A549 (cell line): Measurements from ENCODE around the gene KRT16. TPM values are rescaled to one million over a fixed set of nuclear protein-coding genes. Genes with fewer than 3 reads are reported as not detected.
"Not testable (repeated sequence)": the region's sequence is repeated elsewhere in the genome, so short reads cannot be mapped to it uniquely, and the experiment has no call there.

Source experiments
- ATAC-seq, 2 experiments: fragments of 200-7000 bp in 1 of 2; fragments of >200 bp in 1 of 2; cut with Nextera tagmentation in 1 of 2; cut with Tn5 transposase in 1 of 2; 3 replicates each; pipeline versions ENCODE4 v1.8.0 to v1.9.1; 2018 to 2020; ENCODE audit warnings: mild to moderate bottlenecking in 1 of 2, moderate library complexity in 1 of 2
- CTCF ChIA-PET: fragments of 300-600 bp; sonication (Branson Sonifier 250); formaldehyde crosslinking; extraction: SDS; loops from one replicate; lab custom pipeline; 2021; ENCODE audit warnings: antibody characterized with exemption, inconsistent platforms; lab: Yijun Ruan, JAX
- POLR2A ChIA-PET: fragments of 350-600 bp; formaldehyde crosslinking; extraction: SDS; loops from one replicate; lab custom pipeline; 2021; ENCODE audit warnings: antibody characterized with exemption, inconsistent platforms; lab: Yijun Ruan, JAX
- DNase-seq, 2 experiments: peaks; one replicate each; pipeline versions ENCODE4 v3.0.0 to v3.0.0-alpha.2; 2011 to 2016; ENCODE audit warnings: low read depth in 1 of 2, low spot score in 1 of 2
- FAIRE-seq: peaks from 2 replicates; lab custom pipeline; 2011; peaks lifted over from hg19 to GRCh38; lab: Jason Lieb, UNC
- H3K27ac ChIP-seq, 2 experiments: fragments of >200 bp; sonication (Bioruptor Twin); formaldehyde crosslinking; 3 replicates each; pipeline ENCODE4 v1.5.1; 2016 to 2017
- H3K4me1 ChIP-seq: fragments of >200 bp; sonication (Bioruptor Twin); formaldehyde crosslinking; 3 replicates; pipeline ENCODE4 v1.6.1; 2016
- H3K4me2 ChIP-seq: fragments of >200 bp; sonication (Bioruptor Twin); formaldehyde crosslinking; 3 replicates; pipeline ENCODE4 v1.6.1; 2016
- H3K4me3 ChIP-seq: fragments of >200 bp; sonication (Bioruptor Twin); formaldehyde crosslinking; 3 replicates; pipeline ENCODE4 v1.5.1; 2016
- H3K9me3 ChIP-seq: fragments of >200 bp; sonication (Bioruptor Twin); formaldehyde crosslinking; 3 replicates; pipeline ENCODE4 v1.6.1; 2016
- CEBPB ChIP-seq, 2 experiments: fragments of >200 bp in 1 of 2; sonication (Bioruptor Twin) in 1 of 2; formaldehyde crosslinking in 1 of 2; IDR thresholded peaks; 2 replicates each; pipeline ENCODE4 v1.6.1; 2012 to 2016
- CHD2 ChIP-seq: fragments of 150-350 bp; IDR thresholded peaks from 2 replicates; pipeline ENCODE4 v1.6.1; 2014; ENCODE audit warnings: low read length; ENCODE audit not compliant: partially characterized antibody
- CHD4 ChIP-seq: fragments of 200-600 bp; sonication (generic); IDR thresholded peaks from 2 replicates; pipeline ENCODE4 v1.6.1; 2016; ENCODE audit warnings: antibody characterized with exemption, mild to moderate bottlenecking, borderline replicate concordance
- EHF ChIP-seq: fragments of 250-450 bp; sonication (Bioruptor Pico); IDR thresholded peaks from 2 replicates; pipeline ENCODE4 v1.5.0; 2020; ENCODE audit warnings: mild to moderate bottlenecking
- FOSB ChIP-seq: fragments of 250-450 bp; sonication (Bioruptor Pico); IDR thresholded peaks from 2 replicates; pipeline ENCODE4 v1.5.0; 2020; ENCODE audit warnings: mild to moderate bottlenecking, moderate library complexity
- HDAC2 ChIP-seq: fragments of 200-600 bp; sonication (generic); IDR thresholded peaks from 2 replicates; pipeline ENCODE4 v1.6.1; 2016
- HMGXB4 ChIP-seq: fragments of 250-450 bp; sonication (Bioruptor Pico); IDR thresholded peaks from 2 replicates; pipeline ENCODE4 v1.5.0; 2021; ENCODE audit warnings: mild to moderate bottlenecking, moderate library complexity, borderline replicate concordance
- MAX ChIP-seq: IDR thresholded peaks from 2 replicates; pipeline ENCODE4 v1.6.1; 2012
- MAZ ChIP-seq: fragments of 150-350 bp; IDR thresholded peaks from 2 replicates; pipeline ENCODE4 v1.6.1; 2014; ENCODE audit warnings: antibody characterized with exemption, low read depth, low read length, borderline replicate concordance
- NFE2L2 ChIP-seq: fragments of 150-350 bp; conservative IDR thresholded peaks from 2 replicates; pipeline ENCODE4 v1.6.1; 2014; ENCODE audit warnings: low read length
- PHF8 ChIP-seq: fragments of 200-600 bp; sonication (generic); IDR thresholded peaks from 2 replicates; pipeline ENCODE4 v1.6.1; 2016; ENCODE audit warnings: low read depth, mild to moderate bottlenecking, antibody characterized with exemption, moderate library complexity, borderline replicate concordance
- RARB ChIP-seq: fragments of 250-450 bp; sonication (Bioruptor Pico); IDR thresholded peaks from 2 replicates; pipeline ENCODE4 v1.8.0; 2021; ENCODE audit warnings: mild to moderate bottlenecking, moderate library complexity
- RFX5 ChIP-seq: fragments of 450-650 bp; IDR thresholded peaks from 2 replicates; pipeline ENCODE4 v1.7.1; 2014; ENCODE audit warnings: antibody characterized with exemption, mild to moderate bottlenecking, moderate library complexity
- SMC3 ChIP-seq: fragments of >200 bp; sonication (Bioruptor Twin); formaldehyde crosslinking; IDR thresholded peaks from 3 replicates; pipeline ENCODE4 v1.6.1; 2018; ENCODE audit warnings: inconsistent platforms
- SREBF2 ChIP-seq: fragments of 450-650 bp; IDR thresholded peaks from 2 replicates; pipeline ENCODE4 v1.6.1; 2014; ENCODE audit warnings: mild to moderate bottlenecking, moderate library complexity
- TP53 ChIP-seq: fragments of 250-450 bp; sonication (Bioruptor Pico); IDR thresholded peaks from 2 replicates; pipeline ENCODE4 v1.5.0; 2021; ENCODE audit warnings: mild to moderate bottlenecking, moderate library complexity
- ZC3H11A ChIP-seq: fragments of 450-650 bp; IDR thresholded peaks from 2 replicates; pipeline ENCODE4 v1.6.1; 2014; ENCODE audit warnings: antibody characterized with exemption, mild to moderate bottlenecking
- ZFP36 ChIP-seq: fragments of 450-650 bp; IDR thresholded peaks from 2 replicates; pipeline ENCODE4 v1.6.1; 2014; ENCODE audit warnings: borderline replicate concordance; ENCODE audit not compliant: partially characterized antibody
- ZNF302 ChIP-seq: fragments of 250-450 bp; sonication (Bioruptor Pico); IDR thresholded peaks from 2 replicates; pipeline ENCODE4 v1.9.0; 2021; ENCODE audit warnings: inconsistent platforms, mild to moderate bottlenecking, moderate library complexity
- WGBS: methylation state at CpG from one replicate; pipeline ENCODE4 v1.1.6; 2017; ENCODE audit errors: missing lambda C conversion rate; 5-methylcytosine and 5-hydroxymethylcytosine counted together
- polyA minus RNA-seq: library from RNA; depleted of rRNA, polyadenylated mRNA; stranded (reverse); fragments of >200 nt; gene quantifications from 2 replicates; pipeline ENCODE4 v1.2.3, GENCODE V29; 2011; rRNA and poly(A)+ RNA removed
- polyA plus RNA-seq, 4 experiments: library from polyadenylated mRNA; depleted of rRNA in 3 of 4; stranded (reverse); fragments of >200 nt; fragmentation: RNase III in 1 of 4; extraction: RNeasy Plus Mini Kit Qiagen cat#74134 plus additional on column Dnase treatment in 1 of 4; gene quantifications; 2 replicates in 3 of 4; 3 replicates in 1 of 4; pipeline ENCODE4 v1.2.3, GENCODE V29; 2011 to 2017
- TF ChIP-seq, protein P1 (sequence below): fragments of 450-650 bp; IDR thresholded peaks from 2 replicates; pipeline ENCODE4 v1.6.1; 2014; ENCODE audit warnings: antibody characterized with exemption

KRT16 gene
- polyA plus RNA-seq (2011; rRNA removed) (0.21 and 0.28 TPM in 2 replicates), polyA plus RNA-seq (2017; fragmentation: RNase III; extraction: RNeasy Plus Mini Kit Qiagen cat#74134 plus additional on column Dnase treatment) (0.44 TPM in 1 of 3 replicates, not detected in the others), polyA minus RNA-seq (0.29 and 0.70 TPM in 2 replicates)
- polyA plus RNA-seq (2012; cell fraction: cytosol; rRNA removed), result 0.13 and 0.28 TPM in 2 replicates
- polyA plus RNA-seq (2012; cell fraction: nucleus; rRNA removed), result 0.53 and 0.90 TPM in 2 replicates

- ATAC-seq (peak; percentile 32 to 40), DNase-seq (peak in 1 of 2 experiments; percentile 61)
- CTCF ChIA-PET, result interaction anchor here (1.0 to 2.1 kb wide), 2 partner anchors 63 to 64 kb away, joined by 3 to 10 read pairs; no protein-coding TSS in a partner anchor
- H3K4me3 ChIP-seq, H3K9me3 ChIP-seq, FAIRE-seq, POLR2A ChIA-PET: not testable (repeated sequence)
- Histone ChIP-seq H3K27ac (peak within 1 kb of the TSS; percentile 36 to 73; a peak in 5 of 6 replicates), H3K4me2 (peak within 1 kb of the TSS; percentile 45; the same call in 2 of the 3 replicates), H3K4me1 (peaks cover 12% of the 10 kb centered on the region)
- WGBS, result 56% methylated on average over 23 of the region's 31 CpGs
Measured at GRCh38 chr17:41612376-41613160, at the start of gene KRT16. Gene KRT16 (minus strand): TSS chr17:41612767. CDS start chr17:41612688, 79 bp downstream.

DNA sequence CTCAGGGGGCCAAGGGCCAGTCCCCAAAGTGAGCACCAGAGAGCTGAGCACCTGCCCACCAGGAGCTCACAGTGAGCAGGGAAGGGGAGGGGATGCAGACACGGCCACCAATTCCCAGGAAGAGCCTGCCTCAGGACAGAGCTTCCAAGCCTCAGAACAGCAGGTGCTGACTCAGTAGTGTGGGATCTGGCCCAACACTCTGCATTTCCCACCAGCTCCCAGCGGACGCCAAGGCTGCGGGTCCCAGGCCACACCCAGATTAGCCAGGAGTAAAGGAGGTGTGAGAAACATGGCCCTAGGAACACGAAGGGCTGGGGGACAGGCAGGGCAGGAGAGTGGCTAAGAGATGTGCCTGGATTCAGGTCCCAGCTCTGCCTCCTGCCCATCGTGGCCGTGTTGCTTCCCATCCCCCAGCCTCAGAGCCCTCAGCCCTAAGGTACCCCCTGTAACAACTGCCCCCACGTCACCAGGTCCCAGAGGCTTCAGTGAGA is 47.7 kb upstream of the KRT16 start:
- ATAC-seq (no peak), FAIRE-seq (no peak), DNase-seq (no peak)
- Histone ChIP-seq H3K4me2 (no peak overlapping the region), H3K4me1 (peaks cover 7% of the 10 kb centered on the region), H3K27ac (no peak overlapping the region), H3K9me3 (no peaks in the 10 kb centered on the region), H3K4me3 (no peak overlapping the region)
- WGBS, result 69% methylated on average over 8 of the region's 8 CpGs
- CTCF ChIA-PET, result interaction anchor here (0.8 to 20.9 kb wide), 16 partner anchors 10 to 1040 kb away, joined by 3 to 678 read pairs (median 46); partner anchors contain the start of gene EIF1
- POLR2A ChIA-PET, result interaction anchor here (1.7 kb wide), 1 partner anchor 28 kb away, joined by 6 read pairs; no protein-coding TSS in a partner anchor
- TF ChIP-seq EHF (CRISPR knock-in tag), result no peak
- no peak for TF ChIP-seq FOSB (CRISPR knock-in tag)
- no peak for TF ChIP-seq ZFP36
- no peak for TF ChIP-seq HMGXB4 (CRISPR knock-in tag)
- no peak for TF ChIP-seq SMC3
- no peak for TF ChIP-seq ZC3H11A
- no peak for TF ChIP-seq CHD4
- TF ChIP-seq NFE2L2, result no peak
- no peak for TF ChIP-seq MAZ
- TF ChIP-seq TP53 (CRISPR knock-in tag), result no peak

GRCh38 chr17:41659427-41660212 is 47.1 kb upstream of the KRT16 start:
- ATAC-seq (no peak), DNase-seq (no peak), FAIRE-seq (no peak)
- Histone ChIP-seq H3K4me1 (peaks cover 12% of the 10 kb centered on the region), H3K9me3 (no peaks in the 10 kb centered on the region), H3K4me3 (no peak overlapping the region), H3K27ac (no peak overlapping the region), H3K4me2 (no peak overlapping the region)
- CTCF ChIA-PET, result interaction anchor here (1.4 to 20.9 kb wide), 13 partner anchors 11 to 1040 kb away, joined by 3 to 678 read pairs (median 76); partner anchors contain the start of gene EIF1
- WGBS, result 76% methylated on average over 11 of the region's 11 CpGs
- no peak for TF ChIP-seq HDAC2
- no peak for TF ChIP-seq RARB (CRISPR knock-in tag)
- TF ChIP-seq SREBF2, result no peak
- POLR2A ChIA-PET, result interaction anchor here (1.7 kb wide), 1 partner anchor 28 kb away, joined by 6 read pairs; no protein-coding TSS in a partner anchor

GRCh38 chr17:41658846-41659245 is 46.3 kb upstream of the KRT16 start:
- POLR2A ChIA-PET, result no interaction called here
- DNase-seq (no peak), FAIRE-seq (no peak), ATAC-seq (no peak)
- TF ChIP-seq CEBPB (IDR thresholded peaks at IDR 0.05), result no peak
- TF ChIP-seq PHF8, result no peak
- no peak for TF ChIP-seq ZNF302 (CRISPR knock-in tag)
- TF ChIP-seq CHD2, result no peak
- TF ChIP-seq, protein P1, sequence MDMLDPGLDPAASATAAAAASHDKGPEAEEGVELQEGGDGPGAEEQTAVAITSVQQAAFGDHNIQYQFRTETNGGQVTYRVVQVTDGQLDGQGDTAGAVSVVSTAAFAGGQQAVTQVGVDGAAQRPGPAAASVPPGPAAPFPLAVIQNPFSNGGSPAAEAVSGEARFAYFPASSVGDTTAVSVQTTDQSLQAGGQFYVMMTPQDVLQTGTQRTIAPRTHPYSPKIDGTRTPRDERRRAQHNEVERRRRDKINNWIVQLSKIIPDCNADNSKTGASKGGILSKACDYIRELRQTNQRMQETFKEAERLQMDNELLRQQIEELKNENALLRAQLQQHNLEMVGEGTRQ, result no peak
- no peak for TF ChIP-seq MAX
- no peak for TF ChIP-seq RFX5
- no peak overlapping the region for H3K4me2 ChIP-seq
- H3K4me1 ChIP-seq, result peaks cover 20% of the 10 kb centered on the region
- H3K27ac ChIP-seq, result no peak overlapping the region; a peak in 1 of 6 replicates
- no peak overlapping the region for H3K4me3 ChIP-seq
- 71% methylated on average over 5 of the region's 5 CpGs for WGBS
- CTCF ChIA-PET, result interaction anchor here (1.7 to 20.9 kb wide), 4 partner anchors 11 to 804 kb away, joined by 4 to 678 read pairs (median 463); no protein-coding TSS in a partner anchor
- H3K9me3 ChIP-seq, result no peaks in the 10 kb centered on the region
